Measurements from ENCODE around the gene CACNA2D3. TPM values are rescaled to one million over a fixed set of nuclear protein-coding genes. Genes with fewer than 3 reads are reported as not detected.

The CACNA2D3 gene
- total and polyA plus RNA-seq, 7 donors: 2.7 to 13.5 (median 9.0) TPM

DNA sequence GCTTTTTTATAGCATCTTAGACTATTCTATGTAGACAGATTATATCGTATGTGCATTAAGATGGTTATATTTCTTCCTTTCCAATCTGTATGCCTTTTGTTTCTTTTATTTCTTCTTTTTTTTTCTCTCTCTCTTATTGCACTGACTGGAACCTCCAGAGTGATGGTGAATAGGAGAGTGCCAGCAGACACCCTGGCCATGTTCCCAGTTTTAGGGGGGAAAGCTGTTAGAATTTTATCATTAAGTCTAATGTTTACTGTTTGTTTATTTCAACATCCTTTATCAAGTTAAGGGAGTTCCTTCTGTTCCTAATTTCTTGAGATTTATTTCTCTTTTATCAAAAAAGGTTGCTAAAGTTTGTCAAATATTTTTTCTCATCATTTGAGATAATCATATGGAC lies 922.1 kb downstream of the CACNA2D3 start:
- 83 to 89% (median 88%) methylated on average over 1 of the region's 1 CpG for WGBS, 3 donors
- TF ChIP-seq, protein P1, sequence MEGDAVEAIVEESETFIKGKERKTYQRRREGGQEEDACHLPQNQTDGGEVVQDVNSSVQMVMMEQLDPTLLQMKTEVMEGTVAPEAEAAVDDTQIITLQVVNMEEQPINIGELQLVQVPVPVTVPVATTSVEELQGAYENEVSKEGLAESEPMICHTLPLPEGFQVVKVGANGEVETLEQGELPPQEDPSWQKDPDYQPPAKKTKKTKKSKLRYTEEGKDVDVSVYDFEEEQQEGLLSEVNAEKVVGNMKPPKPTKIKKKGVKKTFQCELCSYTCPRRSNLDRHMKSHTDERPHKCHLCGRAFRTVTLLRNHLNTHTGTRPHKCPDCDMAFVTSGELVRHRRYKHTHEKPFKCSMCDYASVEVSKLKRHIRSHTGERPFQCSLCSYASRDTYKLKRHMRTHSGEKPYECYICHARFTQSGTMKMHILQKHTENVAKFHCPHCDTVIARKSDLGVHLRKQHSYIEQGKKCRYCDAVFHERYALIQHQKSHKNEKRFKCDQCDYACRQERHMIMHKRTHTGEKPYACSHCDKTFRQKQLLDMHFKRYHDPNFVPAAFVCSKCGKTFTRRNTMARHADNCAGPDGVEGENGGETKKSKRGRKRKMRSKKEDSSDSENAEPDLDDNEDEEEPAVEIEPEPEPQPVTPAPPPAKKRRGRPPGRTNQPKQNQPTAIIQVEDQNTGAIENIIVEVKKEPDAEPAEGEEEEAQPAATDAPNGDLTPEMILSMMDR (IDR thresholded peaks at IDR 0.05): no peak
- H3K9me3 ChIP-seq: no peaks in the 10 kb centered on the region

DNA sequence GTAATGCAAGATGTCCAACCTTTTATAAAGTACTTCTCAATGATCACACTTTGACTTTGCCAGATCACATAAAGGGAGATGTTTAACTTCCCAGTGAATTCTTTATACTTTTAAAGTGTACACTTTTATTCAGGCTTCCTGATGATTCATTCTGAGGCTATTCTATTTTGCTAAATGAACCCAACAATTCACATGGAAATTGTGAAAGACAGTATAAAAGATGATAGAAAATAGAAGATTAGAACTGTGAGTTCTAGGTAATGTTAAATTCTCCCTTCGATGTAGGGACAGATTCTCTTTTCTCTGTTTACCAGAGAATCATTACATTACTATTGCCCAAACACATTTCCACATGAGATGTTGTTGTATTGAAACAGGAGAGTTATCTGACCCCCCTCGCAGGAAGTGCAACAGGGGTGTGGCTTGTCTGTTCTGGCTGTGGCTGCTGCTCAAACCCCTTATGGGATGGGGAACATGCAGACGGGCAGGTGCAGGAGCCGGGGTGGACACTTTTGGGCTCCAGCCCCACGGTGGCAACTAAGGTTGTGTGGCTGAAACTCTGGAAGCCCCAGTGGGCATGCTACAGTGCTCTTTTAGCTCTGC lies 936.8 kb downstream of the CACNA2D3 start:
- WGBS, 3 donors: 62 to 74% (median 63%) methylated on average over 5 of the region's 5 CpGs
- H3K9me3 ChIP-seq: peaks cover 14% of the 10 kb centered on the region
- no peak overlapping the region for H3K4me3 ChIP-seq
- H3K27me3 ChIP-seq (ENCODE audit: insufficient read depth in 3 of 3, low read length in 2 of 3): no peaks in the 10 kb centered on the region
- H3K36me3 ChIP-seq (ENCODE audit: insufficient read depth in 1 of 2, low read depth in 1 of 2): no peaks in the 10 kb centered on the region
- TF ChIP-seq, protein P1 (IDR thresholded peaks at IDR 0.05): no peak
- ATAC-seq (no peak), DNase-seq (no peak)
- H3K27ac ChIP-seq: no peak overlapping the region
- intact Hi-C loops (cut with DNase I): no loop called here
- H3K4me1 ChIP-seq: no peaks in the 10 kb centered on the region

More for the DNA sequence above, 922.1 kb downstream of the CACNA2D3 start:
- Histone ChIP-seq H3K27me3 (ENCODE audit: insufficient read depth in 3 of 3, low read length in 2 of 3) (no peaks in the 10 kb centered on the region), H3K4me1 (no peaks in the 10 kb centered on the region), H3K4me3 (no peak overlapping the region), H3K36me3 (ENCODE audit: insufficient read depth in 1 of 2, low read depth in 1 of 2) (no peaks in the 10 kb centered on the region), H3K27ac (no peak overlapping the region)
- DNase-seq (no peak), ATAC-seq (no peak)
- intact Hi-C loops (cut with DNase I): no loop called here

DNA sequence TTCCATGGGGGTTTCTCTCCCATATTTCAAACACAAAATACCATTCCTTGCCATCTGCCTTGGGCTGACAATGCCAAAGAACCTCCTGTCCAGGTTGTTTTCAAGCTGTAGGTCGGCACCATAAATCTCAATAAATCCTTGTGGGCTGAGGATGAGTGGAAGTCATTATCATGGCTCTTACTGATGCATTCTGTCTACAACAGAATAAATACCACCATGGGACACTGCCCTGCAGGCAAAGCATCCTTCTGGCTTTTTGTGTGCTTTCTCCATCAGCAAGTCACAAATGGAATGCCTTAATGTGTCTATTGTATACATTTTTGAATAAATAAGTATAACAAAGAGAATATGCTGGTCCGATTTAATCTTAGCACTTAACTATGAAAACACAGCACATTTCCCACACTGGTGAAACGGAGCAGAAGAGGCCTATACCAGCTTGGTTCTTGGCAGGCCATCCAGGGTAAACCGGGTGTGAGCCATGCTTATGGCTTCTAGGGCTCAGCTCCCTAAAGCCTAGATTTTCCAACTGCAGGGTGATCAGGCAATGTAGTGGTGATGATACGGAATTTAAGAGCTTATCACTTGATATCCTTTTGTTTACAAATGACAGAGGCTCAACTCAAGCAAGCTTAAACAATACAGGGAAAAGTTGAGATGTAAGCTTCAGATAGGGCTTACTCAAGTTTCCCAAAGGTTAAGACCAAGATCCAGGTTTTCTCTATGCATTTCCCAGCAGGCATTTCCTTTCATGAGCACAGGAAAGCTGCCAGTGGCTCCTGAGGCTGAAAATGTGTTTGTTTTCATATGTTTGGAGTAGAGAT lies 938.8 kb downstream of the CACNA2D3 start:
- no peak for ATAC-seq
- Histone ChIP-seq H3K27ac (no peak overlapping the region), H3K27me3 (ENCODE audit: insufficient read depth in 3 of 3, low read length in 2 of 3) (no peaks in the 10 kb centered on the region), H3K4me1 (no peaks in the 10 kb centered on the region), H3K36me3 (ENCODE audit: insufficient read depth in 1 of 2, low read depth in 1 of 2) (no peaks in the 10 kb centered on the region), H3K9me3 (no peaks in the 10 kb centered on the region), H3K4me3 (no peak overlapping the region)
- intact Hi-C loops (cut with DNase I): no loop called here
- TF ChIP-seq, protein P1 (IDR thresholded peaks at IDR 0.05): no peak
- WGBS, 3 donors: 82 to 85% (median 83%) methylated on average over 5 of the region's 5 CpGs
- no peak for DNase-seq

DNA sequence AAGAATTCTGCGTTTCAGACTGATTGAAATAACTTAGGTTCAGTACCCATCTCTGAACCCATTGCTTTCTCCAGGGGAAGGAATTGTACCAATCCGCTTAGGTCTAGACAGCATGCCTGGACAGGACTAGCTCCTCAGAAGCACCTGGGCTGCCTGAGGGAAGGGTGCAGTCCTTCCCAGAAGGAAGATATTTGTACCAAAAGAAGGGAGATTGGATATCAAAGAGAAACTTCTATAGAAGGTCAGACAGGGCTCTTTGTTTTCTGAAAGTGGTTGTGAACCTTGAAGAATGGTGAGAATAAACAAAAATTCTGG lies 939.3 kb downstream of the CACNA2D3 start:
- no peak overlapping the region for H3K4me3 ChIP-seq
- no peaks in the 10 kb centered on the region for H3K9me3 ChIP-seq
- no peaks in the 10 kb centered on the region for H3K4me1 ChIP-seq
- no peak for DNase-seq
- no peak for ATAC-seq
- H3K27me3 ChIP-seq (ENCODE audit: insufficient read depth in 3 of 3, low read length in 2 of 3): no peaks in the 10 kb centered on the region
- WGBS, 3 donors: 80 to 94% (median 86%) methylated on average over 2 of the region's 2 CpGs
- no peak overlapping the region for H3K27ac ChIP-seq
- H3K36me3 ChIP-seq (ENCODE audit: insufficient read depth in 1 of 2, low read depth in 1 of 2): no peaks in the 10 kb centered on the region
- TF ChIP-seq, protein P1 (IDR thresholded peaks at IDR 0.05): no peak
- intact Hi-C loops (cut with DNase I): no loop called here

All from psoas muscle (tissue), 8 donors.